ENCODE data around the gene NOXA1.

GRCh38 chr9:137438591-137439157 is 15.5 kb downstream of the NOXA1 start:
- no peak for TF ChIP-seq POLR2AphosphoS5 (IDR thresholded peaks at IDR 0.05; ENCODE audit: low read depth, low read length)
- no peak for TF ChIP-seq POLR2A (IDR thresholded peaks at IDR 0.05; ENCODE audit: low read depth, low read length)
- no peak for TF ChIP-seq TAF1 (IDR thresholded peaks at IDR 0.05; ENCODE audit: borderline replicate concordance, low read depth, low read length)

All from GM12892 (cell line).